Skeletal muscle satellite cell (primary cell): ENCODE measurements around the gene MCC.
"Not testable (repeated sequence)": the region's sequence is repeated elsewhere in the genome, so short reads cannot be mapped to it uniquely, and the experiment has no call there.

ENCODE experiments used
- H3K27me3 ChIP-seq: 2 replicates; pipeline ENCODE4 v1.7.0; 2013; ENCODE audit warnings: low read length; ENCODE audit not compliant: control insufficient read depth, insufficient read depth
- H3K36me3 ChIP-seq: 2 replicates; pipeline ENCODE4 v1.7.0; 2013; ENCODE audit warnings: mild to moderate bottlenecking, control low read depth, low read length; ENCODE audit not compliant: insufficient read depth
- H3K4me1 ChIP-seq: 2 replicates; pipeline ENCODE4 v1.7.0; 2013; ENCODE audit warnings: low read length; ENCODE audit not compliant: control insufficient read depth, insufficient read depth
- H3K4me2 ChIP-seq: 2 replicates; pipeline ENCODE4 v1.7.0; 2013; ENCODE audit warnings: mild to moderate bottlenecking, low read length
- H3K4me3 ChIP-seq: 2 replicates; pipeline ENCODE4 v1.7.0; 2013; ENCODE audit warnings: low read length
- H3K9ac ChIP-seq: 2 replicates; pipeline ENCODE4 v1.7.0; 2013; ENCODE audit warnings: mild to moderate bottlenecking, low read depth, low read length, moderate library complexity
- H3K9me3 ChIP-seq: replicated peaks from 2 replicates; pipeline ENCODE4 v1.7.0; 2013; ENCODE audit warnings: mild to moderate bottlenecking, control low read depth, low read length

The MCC gene

GRCh38 chr5:113421693-113422092 lies 66.6 kb downstream of the MCC start:
- H3K36me3 ChIP-seq: no peaks in the 10 kb centered on the region

GRCh38 chr5:113405530-113405929 lies 82.7 kb downstream of the MCC start:
- H3K9ac ChIP-seq: no peak overlapping the region
- H3K4me3 ChIP-seq: no peak overlapping the region
- no peaks in the 10 kb centered on the region for H3K36me3 ChIP-seq
- no peaks in the 10 kb centered on the region for H3K4me1 ChIP-seq
- no peaks in the 10 kb centered on the region for H3K9me3 ChIP-seq
- no peak overlapping the region for H3K4me2 ChIP-seq
- H3K27me3 ChIP-seq: no peaks in the 10 kb centered on the region

More at GRCh38 chr5:113421693-113422092, 66.6 kb downstream of the MCC start:
- H3K4me2 ChIP-seq: no peak overlapping the region
- no peaks in the 10 kb centered on the region for H3K9me3 ChIP-seq
- H3K9ac ChIP-seq: no peak overlapping the region
- H3K4me3 ChIP-seq: no peak overlapping the region
- no peaks in the 10 kb centered on the region for H3K27me3 ChIP-seq
- H3K4me1 ChIP-seq: no peaks in the 10 kb centered on the region

- Histone ChIP-seq H3K9me3 (no peaks in the 10 kb centered on the region), H3K9ac (no peak overlapping the region), H3K4me2 (no peak overlapping the region), H3K4me3 (no peak overlapping the region), H3K4me1 (no peaks in the 10 kb centered on the region), H3K27me3 (no peaks in the 10 kb centered on the region), H3K36me3 (no peaks in the 10 kb centered on the region)
Measured at GRCh38 chr5:113404269-113404668, 84.0 kb downstream of the MCC start.

- H3K4me1 ChIP-seq, H3K9me3 ChIP-seq, H3K36me3 ChIP-seq, H3K9ac ChIP-seq, H3K27me3 ChIP-seq, H3K4me3 ChIP-seq, H3K4me2 ChIP-seq: not testable (repeated sequence)
Measured at GRCh38 chr5:113397986-113398385, 90.3 kb downstream of the MCC start.

GRCh38 chr5:113397046-113397445 lies 91.2 kb downstream of the MCC start:
- no peaks in the 10 kb centered on the region for H3K4me1 ChIP-seq

GRCh38 chr5:113394658-113395057 lies 93.6 kb downstream of the MCC start:
- Histone ChIP-seq H3K36me3 (no peaks in the 10 kb centered on the region), H3K9me3 (no peaks in the 10 kb centered on the region), H3K4me1 (no peaks in the 10 kb centered on the region), H3K4me2 (no peak overlapping the region), H3K4me3 (no peak overlapping the region), H3K9ac (no peak overlapping the region), H3K27me3 (no peaks in the 10 kb centered on the region)

More at GRCh38 chr5:113397046-113397445, 91.2 kb downstream of the MCC start:
- Histone ChIP-seq H3K9ac (no peak overlapping the region), H3K4me3 (no peak overlapping the region), H3K4me2 (no peak overlapping the region), H3K9me3 (no peaks in the 10 kb centered on the region), H3K27me3 (no peaks in the 10 kb centered on the region), H3K36me3 (no peaks in the 10 kb centered on the region)

- no peak overlapping the region for H3K4me2 ChIP-seq
- H3K9me3 ChIP-seq: no peaks in the 10 kb centered on the region
- no peaks in the 10 kb centered on the region for H3K27me3 ChIP-seq
- H3K4me3 ChIP-seq: no peak overlapping the region
- no peaks in the 10 kb centered on the region for H3K36me3 ChIP-seq
- no peak overlapping the region for H3K9ac ChIP-seq
- no peaks in the 10 kb centered on the region for H3K4me1 ChIP-seq
Measured at GRCh38 chr5:113390224-113390623, 98.0 kb downstream of the MCC start.

- H3K27me3 ChIP-seq: no peaks in the 10 kb centered on the region
- no peaks in the 10 kb centered on the region for H3K4me1 ChIP-seq
- no peak overlapping the region for H3K4me2 ChIP-seq
- H3K9me3 ChIP-seq: no peaks in the 10 kb centered on the region
- H3K9ac ChIP-seq: no peak overlapping the region
- H3K4me3 ChIP-seq: no peak overlapping the region
- no peaks in the 10 kb centered on the region for H3K36me3 ChIP-seq
Measured at GRCh38 chr5:113389116-113389515, 99.1 kb downstream of the MCC start.

GRCh38 chr5:113387844-113388243 lies 100.4 kb downstream of the MCC start:
- Histone ChIP-seq H3K36me3 (no peaks in the 10 kb centered on the region), H3K9me3 (no peaks in the 10 kb centered on the region), H3K27me3 (no peaks in the 10 kb centered on the region), H3K4me1 (peaks cover under 1% of the 10 kb centered on the region), H3K4me2 (no peak overlapping the region), H3K9ac (no peak overlapping the region), H3K4me3 (no peak overlapping the region)

GRCh38 chr5:113384782-113385285 lies 103.4 kb downstream of the MCC start:
- Histone ChIP-seq H3K27me3 (no peaks in the 10 kb centered on the region), H3K4me2 (no peak overlapping the region), H3K9me3 (no peaks in the 10 kb centered on the region), H3K36me3 (no peaks in the 10 kb centered on the region), H3K9ac (no peak overlapping the region), H3K4me1 (peaks cover 7% of the 10 kb centered on the region), H3K4me3 (no peak overlapping the region)

GRCh38 chr5:113382731-113383130 lies 105.5 kb downstream of the MCC start:
- H3K36me3 ChIP-seq: no peaks in the 10 kb centered on the region
- H3K4me1 ChIP-seq: peaks cover 7% of the 10 kb centered on the region
- H3K4me3 ChIP-seq: no peak overlapping the region
- no peak overlapping the region for H3K9ac ChIP-seq
- H3K4me2 ChIP-seq: no peak overlapping the region
- no peaks in the 10 kb centered on the region for H3K27me3 ChIP-seq
- H3K9me3 ChIP-seq: no peaks in the 10 kb centered on the region

GRCh38 chr5:113381791-113382190 lies 106.5 kb downstream of the MCC start:
- Histone ChIP-seq H3K4me2 (no peak overlapping the region), H3K9ac (no peak overlapping the region), H3K27me3 (no peaks in the 10 kb centered on the region), H3K9me3 (no peaks in the 10 kb centered on the region), H3K36me3 (no peaks in the 10 kb centered on the region), H3K4me1 (peaks cover 7% of the 10 kb centered on the region), H3K4me3 (no peak overlapping the region)
